RWPE2 (cell line): ENCODE results near the gene DIP2C.
"Not testable (repeated sequence)": the region's sequence is repeated elsewhere in the genome, so short reads cannot be mapped to it uniquely, and the experiment has no call there.

Source experiments
- ATAC-seq: fragments of 200-7000 bp; cut with Tn5 transposase; 3 replicates; pipeline ENCODE4 v1.9.1; 2021; ENCODE audit warnings: low read depth
- DNase-seq: peaks from one replicate; pipeline ENCODE4 v3.0.0-alpha.2; 2020; ENCODE audit warnings: low spot score
- H3K27ac ChIP-seq: fragments of 450-650 bp; 2 replicates; pipeline ENCODE4 v1.5.1; 2017; ENCODE audit warnings: mild to moderate bottlenecking; ENCODE audit not compliant: poor library complexity, severe bottlenecking
- H3K27me3 ChIP-seq: fragments of 250-450 bp; sonication (Bioruptor Pico); 2 replicates; pipeline ENCODE4 v1.5.1; 2021; ENCODE audit warnings: mild to moderate bottlenecking, moderate library complexity; ENCODE audit not compliant: insufficient read depth, poor library complexity, severe bottlenecking
- H3K36me3 ChIP-seq: fragments of 250-450 bp; sonication (Bioruptor Pico); 2 replicates; pipeline ENCODE4 v1.5.1; 2020; ENCODE audit warnings: low read depth, mild to moderate bottlenecking, moderate library complexity
- H3K4me1 ChIP-seq: fragments of 250-450 bp; sonication (Bioruptor Pico); 2 replicates; pipeline ENCODE4 v1.5.1; 2021; ENCODE audit warnings: mild to moderate bottlenecking, moderate library complexity; ENCODE audit not compliant: insufficient read depth, poor library complexity, severe bottlenecking
- H3K4me3 ChIP-seq: fragments of 250-450 bp; sonication (Bioruptor Pico); 2 replicates; pipeline ENCODE4 v1.5.1; 2021; ENCODE audit warnings: mild to moderate bottlenecking, moderate library complexity; ENCODE audit not compliant: severe bottlenecking
- H3K9me3 ChIP-seq: fragments of 250-450 bp; sonication (Bioruptor Pico); 2 replicates; pipeline ENCODE4 v1.5.1; 2021; ENCODE audit warnings: mild to moderate bottlenecking, moderate library complexity; ENCODE audit not compliant: severe bottlenecking
- CTCF ChIP-seq: fragments of 450-650 bp; IDR thresholded peaks from one replicate; pipeline ENCODE4 v1.5.1; 2017; ENCODE audit warnings: mild to moderate bottlenecking, moderate library complexity; ENCODE audit not compliant: poor library complexity, severe bottlenecking

Gene DIP2C

GRCh38 chr10:649445-649797, 40.0 kb downstream of the DIP2C start:
- DNase-seq (no peak), ATAC-seq (no peak)
- Histone ChIP-seq H3K9me3 (no peaks in the 10 kb centered on the region), H3K4me3 (no peak overlapping the region), H3K36me3 (no peaks in the 10 kb centered on the region), H3K27ac (no peak overlapping the region), H3K27me3 (no peaks in the 10 kb centered on the region), H3K4me1 (no peaks in the 10 kb centered on the region)
- no peak for TF ChIP-seq CTCF

- not testable (repeated sequence) for H3K4me1 ChIP-seq, H3K9me3 ChIP-seq, H3K27ac ChIP-seq, H3K27me3 ChIP-seq, H3K36me3 ChIP-seq, DNase-seq, H3K4me3 ChIP-seq, ATAC-seq
These were observed 42.4 kb downstream of the DIP2C start for GRCh38 chr10:647019-647418.

GRCh38 chr10:646118-646524, 43.3 kb downstream of the DIP2C start:
- no peak overlapping the region for H3K4me3 ChIP-seq
- 0 out of 3 replicates have a peak, but pooled peaks have one; percentile 12 for ATAC-seq
- no peaks in the 10 kb centered on the region for H3K9me3 ChIP-seq
- no peak for TF ChIP-seq CTCF
- H3K4me1 ChIP-seq = no peaks in the 10 kb centered on the region
- DNase-seq = no peak
- H3K27ac ChIP-seq = no peak overlapping the region
- H3K27me3 ChIP-seq = no peaks in the 10 kb centered on the region
- no peaks in the 10 kb centered on the region for H3K36me3 ChIP-seq

- Histone ChIP-seq H3K4me3 (no peak overlapping the region), H3K36me3 (no peaks in the 10 kb centered on the region), H3K27ac (no peak overlapping the region), H3K4me1 (no peaks in the 10 kb centered on the region), H3K9me3 (no peaks in the 10 kb centered on the region), H3K27me3 (no peaks in the 10 kb centered on the region)
- no peak for TF ChIP-seq CTCF
- ATAC-seq = no peak
- no peak for DNase-seq
These were observed 44.5 kb downstream of the DIP2C start for GRCh38 chr10:644943-645334.

- no peak for DNase-seq
- H3K27me3 ChIP-seq = no peaks in the 10 kb centered on the region
- H3K4me1 ChIP-seq = no peaks in the 10 kb centered on the region
- no peaks in the 10 kb centered on the region for H3K9me3 ChIP-seq
- ATAC-seq = no peak
- H3K27ac ChIP-seq = no peak overlapping the region
- no peak for TF ChIP-seq CTCF
- H3K36me3 ChIP-seq = no peaks in the 10 kb centered on the region
- H3K4me3 ChIP-seq = no peak overlapping the region
These were observed 45.2 kb downstream of the DIP2C start for GRCh38 chr10:644076-644942.
